Epithelial cell of prostate (primary cell): Measurements from ENCODE around the gene RAB11A.

Source experiments
- DNase-seq: peaks from one replicate; pipeline ENCODE4 v3.0.0-alpha.2; 2011; ENCODE audit warnings: low read depth, low spot score
- H3K27ac ChIP-seq: fragments of 450-650 bp; 2 replicates; pipeline ENCODE4 v1.5.1; 2017; ENCODE audit warnings: mild to moderate bottlenecking

The RAB11A gene

DNA sequence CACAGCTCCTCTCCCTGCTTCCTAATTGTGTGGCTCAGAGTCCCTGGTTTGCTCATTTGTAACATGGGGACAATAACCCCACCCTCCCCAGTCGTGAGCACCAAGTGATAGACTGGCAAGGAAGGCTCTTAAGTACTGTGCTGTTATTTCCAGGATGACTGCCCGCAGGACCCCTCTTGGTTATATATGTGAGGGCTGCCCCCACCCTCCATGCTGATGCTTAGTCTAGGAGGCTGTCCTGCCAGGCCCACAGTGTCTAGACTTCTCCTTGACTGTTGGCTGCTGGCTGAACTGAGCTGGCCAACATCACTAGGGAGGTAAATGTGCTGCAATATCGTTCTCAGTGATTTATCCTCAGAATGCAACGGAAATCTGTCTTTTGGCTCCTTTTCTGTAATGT lies 45.1 kb downstream of the RAB11A start:
- no peak for DNase-seq
- H3K27ac ChIP-seq, result no peak overlapping the region

DNA sequence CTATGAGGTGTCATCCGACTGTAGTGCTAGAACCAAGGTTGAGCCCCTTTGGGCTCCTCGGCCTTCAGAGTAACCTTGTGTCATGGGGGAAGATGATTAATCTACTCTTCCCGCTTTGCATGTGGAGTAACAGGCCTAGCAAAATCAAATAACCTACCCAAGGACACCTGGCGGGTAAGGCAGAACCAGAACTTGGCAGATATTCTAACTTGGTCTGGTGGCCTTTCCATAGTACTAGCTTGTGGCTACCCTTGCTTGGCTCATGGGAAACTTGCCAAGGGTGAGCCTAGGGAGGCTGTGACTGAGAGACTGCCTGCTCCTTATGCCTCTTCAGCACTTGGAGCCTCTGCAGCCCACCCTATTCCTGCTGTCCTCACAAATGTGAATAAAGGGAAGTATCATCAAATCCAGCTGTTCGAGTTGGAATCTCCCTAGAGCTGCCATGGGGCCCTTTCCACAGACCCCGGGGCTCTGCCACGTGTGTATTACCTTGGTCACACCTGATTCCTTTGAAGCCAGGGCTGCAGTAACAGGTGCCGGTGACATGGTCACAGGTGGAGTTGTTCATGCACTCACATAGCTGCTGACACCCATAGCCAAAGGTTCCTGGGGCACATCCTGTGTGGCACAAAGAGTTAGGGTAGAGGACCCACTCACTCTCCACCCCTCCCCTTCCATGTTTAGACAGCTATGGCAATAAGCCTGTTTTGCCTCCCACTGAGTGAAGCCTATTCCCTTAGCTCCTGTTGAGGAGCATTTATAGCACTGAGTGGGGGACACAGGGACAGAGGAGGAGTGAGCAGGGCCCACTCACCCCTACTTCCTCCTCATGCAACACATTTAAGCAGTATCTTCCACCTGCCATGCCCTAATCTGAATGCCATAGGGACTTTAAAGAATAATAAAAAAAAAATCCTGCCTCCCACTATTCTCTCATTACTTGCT lies 46.0 kb downstream of the RAB11A start:
- no peak overlapping the region for H3K27ac ChIP-seq
- no peak for DNase-seq

DNA sequence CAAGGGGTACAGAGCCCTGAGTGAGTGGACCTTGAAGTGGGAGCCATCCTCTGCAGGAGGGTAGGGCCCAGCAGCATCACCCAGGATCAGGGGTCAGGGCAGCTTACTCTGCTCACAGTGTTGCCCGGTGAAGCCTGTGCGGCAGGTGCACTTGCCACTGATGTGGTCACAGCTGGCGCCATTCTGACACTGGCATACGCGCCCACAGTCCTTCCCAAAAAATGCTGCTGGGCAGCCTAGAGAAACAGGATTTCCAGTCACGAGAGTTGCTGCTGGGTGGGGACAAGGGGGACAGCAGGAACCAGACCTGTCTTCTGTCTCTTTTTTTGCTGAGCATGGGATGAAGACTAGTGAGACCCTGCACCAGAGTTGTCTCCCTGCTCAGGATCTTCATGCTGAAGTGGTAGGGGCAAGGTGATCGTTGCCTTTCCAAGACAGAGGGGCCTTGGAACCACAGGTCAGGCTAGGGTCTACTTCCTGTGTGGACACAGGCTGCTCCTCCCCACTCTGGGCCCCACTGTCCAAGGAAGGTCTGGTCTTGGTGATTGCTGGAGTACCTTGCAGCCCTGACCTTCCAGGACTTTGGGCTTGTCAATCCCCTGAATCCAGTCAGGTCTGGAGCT lies 46.9 kb downstream of the RAB11A start:
- no peak for DNase-seq
- H3K27ac ChIP-seq, result no peak overlapping the region

DNA sequence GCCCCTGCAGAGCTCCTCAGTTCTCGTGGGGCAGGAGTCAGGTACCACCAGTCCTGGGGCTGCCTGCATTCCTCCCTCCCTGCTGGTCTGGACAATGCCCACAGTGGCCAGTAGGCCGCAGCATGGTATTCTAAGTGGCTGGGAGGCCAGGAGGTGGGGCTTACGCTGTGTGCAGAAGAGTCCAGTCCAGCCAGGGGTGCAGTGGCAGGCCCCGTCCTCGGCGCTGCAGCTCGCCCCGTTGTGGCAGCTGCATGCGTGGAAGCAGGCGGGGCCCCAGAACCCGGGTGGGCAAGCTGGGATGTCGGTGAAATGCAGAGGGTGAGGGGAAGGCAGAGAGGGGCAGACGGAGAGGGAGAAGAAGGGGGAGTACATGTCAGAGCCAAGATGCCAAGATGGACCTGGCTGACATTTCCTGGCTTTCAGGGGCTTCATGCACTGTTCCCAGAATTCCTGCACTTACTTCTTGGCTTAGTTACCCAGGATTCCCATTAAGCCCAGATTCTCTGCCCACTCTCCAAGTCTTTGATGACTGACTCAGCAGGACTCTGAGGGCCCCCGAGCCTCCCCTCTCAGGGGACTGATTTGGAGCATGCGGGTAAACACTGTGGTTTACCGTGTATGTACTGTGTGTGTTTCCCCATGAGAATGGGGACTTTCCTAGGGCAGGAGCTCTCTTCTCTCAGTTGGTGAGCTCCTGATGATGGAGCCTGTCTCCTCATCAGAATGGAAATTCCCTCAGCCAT lies 47.5 kb downstream of the RAB11A start:
- no peak for DNase-seq
- no peak overlapping the region for H3K27ac ChIP-seq

DNA sequence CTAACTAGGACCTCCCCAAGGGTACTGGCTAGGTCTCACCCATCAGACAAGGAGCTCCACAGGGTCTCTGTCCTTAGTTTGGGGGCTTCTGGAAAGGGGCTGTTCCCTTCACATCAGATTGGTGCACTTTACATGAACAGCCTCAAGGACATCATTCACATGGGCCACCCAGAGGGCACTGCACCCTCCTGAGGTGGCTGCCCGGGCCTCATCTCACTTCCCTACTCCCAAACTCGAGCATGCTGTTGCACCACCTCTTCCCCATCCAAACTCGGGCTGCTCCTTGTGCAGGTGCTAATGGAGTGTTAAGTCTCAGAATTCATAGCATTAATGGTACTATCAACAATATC lies 48.1 kb downstream of the RAB11A start:
- no peak for DNase-seq
- no peak overlapping the region for H3K27ac ChIP-seq

DNA sequence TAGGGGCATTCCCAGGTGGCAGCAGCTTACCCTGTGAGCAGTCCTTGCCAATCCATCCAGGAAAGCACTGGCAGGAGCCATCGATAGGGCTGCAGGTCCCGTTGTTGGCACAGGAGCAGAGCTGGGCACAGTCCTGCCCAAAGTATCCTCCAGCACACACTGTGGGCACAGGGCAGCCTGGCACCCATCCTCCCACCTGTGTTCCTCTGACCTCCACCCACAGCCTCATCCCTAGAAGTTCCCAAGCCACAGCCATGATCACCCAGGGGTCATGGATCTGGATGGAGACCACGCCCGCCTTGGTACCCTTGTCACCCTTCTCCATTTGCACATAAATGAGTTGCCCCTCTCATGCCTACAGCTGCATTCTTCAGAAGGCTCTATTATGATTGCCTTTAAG lies 48.6 kb downstream of the RAB11A start:
- no peak overlapping the region for H3K27ac ChIP-seq
- no peak for DNase-seq

DNA sequence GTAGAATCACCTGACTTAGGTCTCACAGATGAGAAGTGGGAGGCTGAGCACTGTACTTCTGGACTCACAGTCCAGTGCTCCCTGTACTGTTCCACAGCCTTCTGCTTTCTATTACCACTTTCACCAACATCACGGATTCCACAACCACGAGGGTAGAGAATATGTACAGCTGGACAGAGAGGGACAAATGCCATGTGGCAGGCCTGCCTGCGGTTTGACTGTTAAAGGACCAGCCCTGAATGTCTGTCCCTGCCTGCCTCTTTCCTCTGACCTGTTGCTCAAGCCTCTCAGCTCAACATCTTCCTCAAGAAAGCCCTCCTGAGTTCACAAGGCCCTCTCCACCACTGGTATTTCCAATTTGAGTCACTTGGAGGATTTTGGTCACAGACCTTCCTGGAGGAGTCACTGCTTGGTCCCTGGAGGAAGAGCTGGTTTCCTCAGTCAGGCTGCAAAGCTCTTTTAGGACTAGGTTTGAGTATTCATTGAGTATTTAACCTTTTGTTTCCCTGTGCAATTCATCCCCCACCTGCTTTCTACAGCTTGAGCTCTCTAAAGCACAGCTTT lies 49.1 kb downstream of the RAB11A start:
- DNase-seq, result no peak
- no peak overlapping the region for H3K27ac ChIP-seq

DNA sequence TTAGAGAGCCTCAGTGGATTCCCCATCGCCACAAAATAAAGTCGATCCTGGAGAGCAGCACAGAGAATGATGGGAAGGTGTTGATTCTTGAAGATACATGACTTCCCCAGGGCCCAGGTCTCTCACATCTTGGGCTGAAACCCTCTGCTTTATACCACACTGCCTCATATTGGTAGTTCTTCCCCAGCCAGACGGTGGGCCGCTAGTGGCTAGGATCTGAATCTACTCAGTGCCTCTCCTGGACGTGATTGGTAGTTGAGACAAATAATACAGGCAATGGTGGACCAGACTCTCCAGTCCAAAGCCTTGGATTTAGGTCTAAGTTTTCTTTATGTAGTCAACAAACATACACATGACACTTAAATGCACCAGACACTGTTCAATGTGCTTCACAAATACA lies 49.7 kb downstream of the RAB11A start:
- no peak for DNase-seq
- H3K27ac ChIP-seq, result no peak overlapping the region

DNA sequence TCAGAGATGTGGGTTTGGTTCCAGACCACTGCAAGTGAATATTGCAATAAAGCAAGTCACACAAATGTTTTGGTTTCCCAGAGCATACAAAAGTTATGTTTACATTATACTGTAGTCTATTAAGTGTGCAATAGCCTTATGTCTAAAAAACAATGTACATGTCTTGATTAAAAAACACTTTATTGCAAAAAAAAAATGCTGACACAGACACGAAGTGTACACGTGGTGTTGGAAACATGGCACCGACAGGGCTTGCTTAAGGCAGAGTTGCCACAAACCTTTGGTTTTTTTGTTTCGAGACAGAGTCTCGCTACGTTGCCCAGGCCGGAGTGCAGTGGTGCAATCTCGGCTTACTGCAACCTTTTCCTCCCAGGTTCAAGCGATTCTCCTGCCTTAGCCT lies 50.1 kb downstream of the RAB11A start:
- no peak for DNase-seq
- no peak overlapping the region for H3K27ac ChIP-seq

DNA sequence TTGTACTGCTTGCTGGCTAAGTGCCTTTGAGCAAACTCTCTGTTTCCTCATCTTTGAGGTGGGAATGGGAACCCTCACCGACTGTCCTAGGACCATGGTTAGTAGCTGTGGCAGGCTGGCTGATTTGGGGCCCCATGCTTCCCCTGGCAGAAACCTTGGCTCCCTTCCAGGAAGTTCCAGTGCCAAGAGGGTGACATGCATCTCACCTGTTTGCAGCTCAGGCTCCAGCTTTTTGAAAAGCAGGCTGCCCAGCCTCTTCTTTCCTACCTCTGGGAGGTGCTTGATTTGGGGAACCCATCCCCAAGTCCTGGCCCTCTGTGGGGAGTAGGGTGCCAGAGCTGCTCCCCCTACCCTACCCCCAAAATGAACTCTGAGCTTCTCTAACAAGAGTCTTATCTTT lies 50.8 kb downstream of the RAB11A start:
- no peak overlapping the region for H3K27ac ChIP-seq
- DNase-seq, result no peak

DNA sequence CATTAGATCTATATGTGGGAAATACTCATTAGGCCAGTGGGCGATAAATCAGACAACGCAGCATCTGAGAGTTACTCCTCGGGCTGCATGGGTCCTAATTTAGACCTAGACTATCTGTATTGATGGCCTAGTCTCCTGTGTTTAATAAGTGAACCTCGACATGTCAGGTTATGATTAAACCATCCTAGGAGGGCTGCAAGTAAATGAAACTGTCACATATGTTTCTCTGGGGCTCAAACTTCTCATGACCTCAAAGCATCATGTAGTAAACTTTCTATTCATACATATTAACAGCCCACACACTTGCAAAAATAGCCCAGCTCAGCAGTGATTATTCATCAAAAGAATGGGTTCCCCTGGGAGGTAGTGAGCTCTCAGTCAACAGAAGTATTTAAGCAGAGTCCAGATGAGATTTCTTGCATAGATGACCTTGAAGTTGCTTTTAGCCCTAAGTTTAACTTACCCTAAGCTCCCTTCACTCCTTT lies 51.6 kb downstream of the RAB11A start:
- no peak for DNase-seq
- no peak overlapping the region for H3K27ac ChIP-seq

DNA sequence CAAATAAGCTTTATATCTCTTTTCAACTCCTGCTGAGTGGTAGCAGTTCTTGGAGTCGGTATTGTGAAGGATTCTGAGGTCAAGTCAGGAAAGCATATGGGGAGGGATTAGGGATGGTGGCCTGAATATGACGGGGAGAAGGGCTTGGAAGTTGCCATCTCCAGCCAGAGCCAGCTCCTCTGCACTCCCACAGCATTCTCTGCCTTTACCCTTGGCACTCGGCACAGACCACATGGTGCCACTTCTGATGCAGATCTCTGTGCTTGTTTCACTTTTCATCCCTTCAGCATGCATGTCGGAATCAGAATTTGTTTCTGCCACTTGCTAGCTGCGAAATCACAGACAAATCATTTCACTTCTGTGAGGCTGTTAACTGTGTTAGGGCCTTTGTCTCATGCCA lies 52.5 kb downstream of the RAB11A start:
- no peak overlapping the region for H3K27ac ChIP-seq
- DNase-seq, result no peak

DNA sequence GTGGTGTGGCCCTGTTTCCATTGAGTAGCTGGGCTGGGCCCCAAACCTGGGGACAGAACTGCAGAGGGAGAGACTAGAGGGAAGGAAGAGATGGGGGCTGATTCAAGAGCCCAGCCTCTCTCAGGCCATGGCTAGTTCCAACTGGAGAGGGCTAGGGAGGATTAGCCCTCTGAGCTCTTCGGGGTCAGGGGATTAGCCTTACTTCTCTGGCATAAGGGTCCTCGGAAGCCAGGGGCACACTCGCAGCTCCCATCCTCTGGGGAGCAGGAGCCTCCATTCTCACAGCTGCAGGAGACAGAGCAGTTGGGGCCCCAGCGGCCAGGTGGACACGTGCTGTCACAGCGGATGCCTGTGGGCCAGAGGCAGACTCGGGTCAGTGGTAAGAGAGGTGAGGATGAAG lies 53.3 kb downstream of the RAB11A start:
- no peak overlapping the region for H3K27ac ChIP-seq
- no peak for DNase-seq

DNA sequence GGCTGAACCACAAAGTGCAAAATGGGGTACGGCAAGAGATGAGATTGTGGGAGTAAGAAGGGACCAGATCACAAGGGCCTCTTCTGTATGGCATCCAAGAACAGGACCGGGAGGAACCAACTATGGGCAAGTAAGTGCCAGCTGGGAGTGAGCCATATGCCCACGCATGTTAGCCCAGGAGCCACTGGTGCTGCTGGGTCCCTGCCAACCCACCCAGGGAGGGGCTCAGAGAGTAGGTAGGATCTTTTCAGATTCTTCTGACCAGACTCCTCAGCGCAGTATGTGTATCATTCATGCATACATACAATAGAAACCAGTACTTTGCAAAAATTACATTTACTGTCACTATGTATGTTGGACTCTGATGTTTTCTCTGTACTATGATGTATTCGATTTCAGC lies 54.0 kb downstream of the RAB11A start:
- no peak for DNase-seq

DNA sequence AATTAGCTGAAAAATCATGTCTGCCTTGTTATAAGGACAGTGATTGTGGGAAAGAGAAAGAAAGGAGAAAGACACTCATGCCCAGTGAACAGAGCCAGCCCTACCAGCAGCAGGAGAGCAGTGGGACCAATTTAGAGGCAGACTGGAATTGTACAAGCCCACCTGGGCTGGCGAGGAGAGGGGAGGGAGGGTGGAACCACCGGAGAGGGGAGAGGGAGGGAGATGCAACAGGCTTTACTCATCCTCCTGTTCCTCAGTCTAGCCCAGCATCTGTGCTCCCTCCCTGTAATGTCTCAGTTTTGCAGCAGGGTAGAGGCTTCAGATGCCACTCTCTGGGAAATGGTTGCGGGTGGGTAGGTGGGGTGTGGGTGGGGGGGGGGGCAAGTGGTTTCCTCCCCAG lies 54.7 kb downstream of the RAB11A start:
- H3K27ac ChIP-seq, result no peak overlapping the region
- DNase-seq, result no peak

More for the DNA sequence above, 54.0 kb downstream of the RAB11A start:
- no peak overlapping the region for H3K27ac ChIP-seq

DNA sequence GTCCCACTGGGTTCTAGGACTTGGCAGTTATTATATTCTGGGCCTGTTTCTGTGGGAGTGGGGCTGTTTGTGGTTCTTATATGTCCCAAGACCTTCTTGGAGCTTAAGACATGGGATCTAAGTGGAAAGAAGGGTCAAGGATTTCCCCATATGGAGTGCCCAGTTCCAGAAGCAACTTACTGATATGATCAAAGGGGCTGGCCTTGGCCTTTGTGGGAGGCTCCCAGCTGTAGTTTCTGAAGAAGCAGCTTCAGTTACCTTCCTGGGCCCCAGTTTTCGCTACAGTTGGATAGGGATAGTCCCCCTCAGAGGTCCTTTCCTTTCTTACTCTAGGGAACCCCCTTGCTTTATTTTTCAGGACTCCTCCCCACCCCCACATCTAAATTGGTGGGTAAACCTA lies 56.0 kb downstream of the RAB11A start:
- H3K27ac ChIP-seq, result no peak overlapping the region
- DNase-seq, result no peak

DNA sequence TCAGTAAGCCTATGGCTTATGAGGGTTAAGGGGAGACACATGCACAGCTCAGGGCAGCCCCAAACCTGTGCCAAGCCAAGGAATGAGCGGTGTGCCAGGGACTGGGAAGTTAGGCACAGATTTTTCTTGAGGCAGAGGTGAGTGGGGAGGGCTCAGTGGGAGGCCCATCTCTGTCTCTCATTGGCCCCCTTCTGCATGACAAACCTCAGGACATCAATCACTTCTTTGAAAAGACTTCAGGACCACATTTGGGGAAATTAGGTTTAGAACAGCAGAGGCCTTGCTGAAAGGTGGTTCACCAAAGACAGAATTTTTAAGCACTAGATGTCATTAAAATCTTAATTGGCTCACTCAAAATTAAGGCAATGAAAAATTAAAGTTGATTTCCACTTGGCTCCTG lies 57.2 kb downstream of the RAB11A start:
- DNase-seq, result no peak
- no peak overlapping the region for H3K27ac ChIP-seq

DNA sequence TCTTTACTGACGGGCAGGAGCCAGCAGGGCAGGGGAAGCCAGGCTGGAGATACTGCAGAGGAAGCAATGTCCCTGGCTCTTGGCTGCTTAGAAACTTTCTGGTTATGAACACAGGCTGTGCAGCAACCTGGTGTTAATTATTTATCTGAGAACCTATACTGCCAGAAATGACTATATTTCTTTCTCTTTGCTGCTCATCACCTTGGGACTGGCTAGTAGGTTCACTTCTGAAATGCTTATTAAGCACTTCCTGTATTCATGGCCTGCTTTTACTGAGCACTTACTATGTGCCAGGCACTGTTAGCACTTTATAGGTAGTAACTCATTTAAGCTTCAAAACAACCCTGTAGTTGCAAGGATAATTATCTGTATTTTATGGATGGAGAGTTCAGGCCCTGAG lies 57.6 kb downstream of the RAB11A start:
- H3K27ac ChIP-seq, result no peak overlapping the region
- DNase-seq, result no peak

DNA sequence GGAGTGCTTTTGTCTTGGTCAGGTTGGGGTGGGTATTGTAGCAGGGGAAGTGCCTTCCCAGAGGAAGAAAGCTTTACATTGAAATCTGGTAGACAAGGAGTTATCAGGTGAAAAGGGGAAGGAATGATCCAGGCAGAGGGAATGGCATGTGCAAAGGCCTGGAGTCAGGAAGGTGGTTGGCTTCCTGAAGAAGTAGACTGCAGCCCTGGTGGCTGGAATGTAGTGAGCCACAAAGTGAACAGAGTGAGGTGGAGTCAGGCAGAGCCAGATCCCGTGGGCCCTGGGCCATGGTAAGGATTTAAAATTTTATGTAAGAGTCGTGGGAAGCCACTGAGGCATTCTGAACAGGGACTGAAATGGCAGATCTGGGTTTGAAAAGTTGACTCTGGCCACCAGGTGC lies 58.3 kb downstream of the RAB11A start:
- DNase-seq, result no peak
- no peak overlapping the region for H3K27ac ChIP-seq

DNA sequence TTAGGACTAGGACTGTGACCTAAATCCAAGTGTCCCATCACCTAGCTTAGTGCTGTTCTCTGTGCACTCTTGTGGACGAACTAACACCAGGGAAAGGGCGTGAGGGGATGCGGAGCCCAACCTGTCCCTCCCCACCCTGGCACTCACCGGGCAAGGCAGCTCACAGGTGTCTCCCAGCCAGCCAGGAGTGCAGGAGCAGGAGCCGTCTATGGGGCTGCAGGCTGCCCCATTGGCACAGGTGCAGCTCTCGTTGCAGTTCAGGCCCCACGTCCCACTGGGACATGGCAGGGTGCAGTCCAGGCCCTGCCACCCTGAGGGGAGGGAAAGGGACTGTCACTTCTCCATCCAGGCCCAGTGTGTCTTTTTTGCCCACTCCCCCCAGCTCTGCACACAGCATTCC lies 60.3 kb downstream of the RAB11A start:
- no peak overlapping the region for H3K27ac ChIP-seq
- no peak for DNase-seq

DNA sequence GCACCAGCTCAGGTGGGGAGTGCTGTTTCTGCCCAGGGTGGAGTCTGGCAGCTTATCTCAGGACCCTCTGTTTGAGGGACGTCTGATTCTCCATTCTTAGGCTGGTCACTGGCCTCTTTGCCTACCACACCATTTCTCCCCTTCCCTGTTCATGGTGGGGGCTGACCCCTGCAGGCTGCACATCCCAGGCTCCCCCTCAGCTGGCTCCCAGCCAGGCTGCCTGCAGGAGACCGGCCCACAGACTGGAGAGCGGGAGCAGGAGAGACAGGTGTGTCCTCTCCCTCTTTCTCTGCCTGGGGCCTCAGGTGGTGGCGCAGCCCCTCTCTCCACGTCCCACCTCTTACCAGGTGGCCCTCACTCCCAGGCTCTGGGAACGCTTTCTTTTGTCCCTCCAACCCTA lies 60.8 kb downstream of the RAB11A start:
- no peak overlapping the region for H3K27ac ChIP-seq
- no peak for DNase-seq
